SK-N-SH (cell line): ENCODE measurements around the gene CEP89. TPM values are rescaled to one million over a fixed set of nuclear protein-coding genes. Genes with fewer than 3 reads are reported as not detected.

Experiments used
- CTCF ChIA-PET: fragments of 300-600, 350-600 bp; formaldehyde crosslinking; extraction: SDS; loops from one replicate; lab custom pipeline; 2021; lab: Yijun Ruan, JAX
- POLR2A ChIA-PET: fragments of 350-600 bp; sonication (Branson Sonifier 250); formaldehyde crosslinking; extraction: SDS; loops from one replicate; lab custom pipeline; 2020; ENCODE audit warnings: antibody characterized with exemption, inconsistent platforms; lab: Yijun Ruan, JAX
- DNase-seq: peaks from one replicate; pipeline ENCODE4 v3.0.0; 2012
- H2AFZ ChIP-seq: fragments of 200-600 bp; sonication (generic); 2 replicates; pipeline ENCODE4 v1.8.1; 2016; ENCODE audit warnings: antibody characterized with exemption, mild to moderate bottlenecking, low read depth
- H3F3A ChIP-seq: fragments of 200-600 bp; sonication (generic); replicated peaks from 2 replicates; pipeline ENCODE3; 2016; ENCODE audit warnings: antibody characterized with exemption, mild to moderate bottlenecking; ENCODE audit not compliant: insufficient read depth
- H3K27ac ChIP-seq, 2 experiments: fragments of 200-500 bp in 1 of 2; fragments of 200-600 bp in 1 of 2; sonication (Bioruptor generic) in 1 of 2; sonication (generic), shearing (Covaris generic) in 1 of 2; 2 replicates each; pipeline versions ENCODE4 v1.5.1 to v1.6.1; 2014 to 2016; ENCODE audit warnings: low read depth in 2 of 2, inconsistent platforms in 1 of 2, low read length in 1 of 2, mild to moderate bottlenecking in 1 of 2, mixed read lengths in 1 of 2
- H3K27me3 ChIP-seq: fragments of 200-600 bp; sonication (generic), shearing (Covaris generic); 2 replicates; pipeline ENCODE4 v1.6.1; 2016; ENCODE audit warnings: mixed run types; ENCODE audit not compliant: insufficient read depth
- H3K36me3 ChIP-seq, 2 experiments: fragments of 200-500 bp in 1 of 2; fragments of 200-600 bp in 1 of 2; sonication (Bioruptor generic) in 1 of 2; sonication (generic) in 1 of 2; replicated peaks in 1 of 2; 2 replicates each; pipeline versions ENCODE3 to v1.5.1; 2014 to 2016; ENCODE audit warnings: low read length in 1 of 2, mild to moderate bottlenecking in 1 of 2; ENCODE audit not compliant: insufficient read depth in 2 of 2, control insufficient read depth in 1 of 2
- H3K4me1 ChIP-seq, 2 experiments: fragments of 200-500 bp in 1 of 2; fragments of 200-600 bp in 1 of 2; sonication (Bioruptor generic) in 1 of 2; sonication (generic), shearing (Covaris generic) in 1 of 2; 2 replicates each; pipeline versions ENCODE4 v1.5.1 to v1.6.1; 2014 to 2016; ENCODE audit warnings: low read depth in 1 of 2, low read length in 1 of 2, mixed run types in 1 of 2; ENCODE audit not compliant: insufficient read depth in 2 of 2, control insufficient read depth in 1 of 2
- H3K4me2 ChIP-seq: fragments of 200-600 bp; sonication (generic), shearing (Covaris generic); 2 replicates; pipeline ENCODE4 v1.6.1; 2017; ENCODE audit warnings: mixed run types
- H3K4me3 ChIP-seq, 2 experiments: fragments of 200-500 bp in 1 of 2; fragments of 200-600 bp in 1 of 2; sonication (Bioruptor generic) in 1 of 2; sonication (generic), shearing (Covaris generic) in 1 of 2; 2 replicates each; pipeline versions ENCODE4 v1.5.1 to v1.8.1; 2014 to 2016; ENCODE audit warnings: low read depth in 2 of 2, inconsistent platforms in 1 of 2, low read length in 1 of 2, mild to moderate bottlenecking in 1 of 2, mixed read lengths in 1 of 2, moderate library complexity in 1 of 2
- H3K79me2 ChIP-seq: fragments of 200-600 bp; sonication (generic); 2 replicates; pipeline ENCODE4 v1.8.1; 2017; ENCODE audit warnings: mild to moderate bottlenecking; ENCODE audit not compliant: insufficient read depth
- H3K9ac ChIP-seq: fragments of 200-600 bp; sonication (generic); 2 replicates; pipeline ENCODE4 v1.6.1; 2017; ENCODE audit warnings: mixed run types
- H3K9me2 ChIP-seq: fragments of 200-600 bp; sonication (generic); 2 replicates; pipeline ENCODE4 v1.6.1; 2017; ENCODE audit warnings: mixed run types
- H3K9me3 ChIP-seq: fragments of 200-600 bp; sonication (generic); 2 replicates; pipeline ENCODE4 v1.6.1; 2017; ENCODE audit warnings: mixed run types, mild to moderate bottlenecking, moderate library complexity
- H4K20me1 ChIP-seq: fragments of 200-600 bp; sonication (generic); 2 replicates; pipeline ENCODE4 v1.6.1; 2017; ENCODE audit warnings: mild to moderate bottlenecking, mixed run types; ENCODE audit not compliant: insufficient read depth
- CHD2 ChIP-seq: fragments of 150-350 bp; IDR thresholded peaks from 2 replicates; pipeline ENCODE4 v1.6.1; 2018; ENCODE audit warnings: low read length; ENCODE audit not compliant: partially characterized antibody
- ELF1 ChIP-seq: IDR thresholded peaks from 2 replicates; pipeline ENCODE4 v1.4.0; 2012
- FOSL2 ChIP-seq: IDR thresholded peaks from 2 replicates; pipeline ENCODE4 v1.4.0; 2012; ENCODE audit warnings: low read depth, mild to moderate bottlenecking, moderate library complexity, borderline replicate concordance
- GATA2 ChIP-seq: sonication (generic); formaldehyde crosslinking; IDR thresholded peaks from 2 replicates; pipeline ENCODE4 v1.5.0; 2020; ENCODE audit warnings: mild to moderate bottlenecking, missing genetic modification reagents
- IRF3 ChIP-seq: fragments of 150-350 bp; IDR thresholded peaks from 2 replicates; pipeline ENCODE4 v1.6.1; 2016; ENCODE audit warnings: mild to moderate bottlenecking, low read depth, low read length
- MAX ChIP-seq: IDR thresholded peaks from 2 replicates; pipeline ENCODE4 v1.4.0; 2012; ENCODE audit warnings: low read depth
- POLR2AphosphoS5 ChIP-seq: IDR thresholded peaks from 2 replicates; pipeline ENCODE4 v1.6.1; 2012; ENCODE audit warnings: low read depth, low read length
- RAD21 ChIP-seq: IDR thresholded peaks from 2 replicates; pipeline ENCODE4 v1.6.1; 2012; ENCODE audit warnings: mild to moderate bottlenecking, low read length
- RCOR1 ChIP-seq: fragments of 150-350 bp; IDR thresholded peaks from 2 replicates; pipeline ENCODE4 v1.6.1; 2017; ENCODE audit warnings: antibody characterized with exemption, low read length
- REST ChIP-seq: IDR thresholded peaks from 2 replicates; pipeline ENCODE4 v1.6.1; 2012; ENCODE audit warnings: mild to moderate bottlenecking, low read depth, low read length, moderate library complexity
- RFX5 ChIP-seq: IDR thresholded peaks from 2 replicates; pipeline ENCODE4 v1.6.1; 2012; ENCODE audit warnings: mild to moderate bottlenecking, improper control_type of control experiment, low read length
- RXRA ChIP-seq: IDR thresholded peaks from 2 replicates; pipeline ENCODE4 v1.4.0; 2012; ENCODE audit warnings: low read depth, mild to moderate bottlenecking, borderline replicate concordance
- SIN3A ChIP-seq: IDR thresholded peaks from 2 replicates; pipeline ENCODE4 v1.6.1; 2012; ENCODE audit warnings: low read depth, mild to moderate bottlenecking, low read length, moderate library complexity, borderline replicate concordance
- SMC3 ChIP-seq: IDR thresholded peaks from 2 replicates; pipeline ENCODE4 v1.6.1; 2012; ENCODE audit warnings: low read depth, low read length, improper control_type of control experiment
- TCF12 ChIP-seq: IDR thresholded peaks from 2 replicates; pipeline ENCODE4 v1.4.0; 2012
- TEAD4 ChIP-seq: IDR thresholded peaks from 2 replicates; pipeline ENCODE4 v1.4.0; 2012; ENCODE audit warnings: mild to moderate bottlenecking, borderline replicate concordance; ENCODE audit not compliant: insufficient read depth
- USF2 ChIP-seq: fragments of 150-350 bp; IDR thresholded peaks from 2 replicates; pipeline ENCODE4 v1.6.1; 2017; ENCODE audit warnings: antibody characterized with exemption, low read length, low read depth, borderline replicate concordance
- YY1 ChIP-seq: IDR thresholded peaks from 2 replicates; pipeline ENCODE4 v1.4.0; 2012; ENCODE audit warnings: low read depth, mild to moderate bottlenecking
- ZBTB33 ChIP-seq: IDR thresholded peaks from 2 replicates; pipeline ENCODE4 v1.4.0; 2012; ENCODE audit warnings: low read depth, borderline replicate concordance
- WGBS: methylation state at CpG from one replicate; pipeline ENCODE4 v1.1.6; 2017; ENCODE audit warnings: low lambda C conversion rate; 5-methylcytosine and 5-hydroxymethylcytosine counted together
- polyA plus RNA-seq, 3 experiments: library from polyadenylated mRNA; depleted of rRNA; stranded (reverse); fragments of >200 nt; gene quantifications; 2 replicates each; pipeline ENCODE4 v1.2.3, GENCODE V29; 2012

The CEP89 gene
- polyA plus RNA-seq, 1 of the 3 experiments (the other 2 are of a cell fraction) = 16.4 TPM

- Histone ChIP-seq H3K4me3 (no peak overlapping the region), H3K27me3 (no peaks in the 10 kb centered on the region), H3K9me3 (no peaks in the 10 kb centered on the region)
- TF ChIP-seq TCF12 = no peak
- no peak for TF ChIP-seq RAD21
- no peak for TF ChIP-seq IRF3
- TF ChIP-seq REST = no peak
- TF ChIP-seq GATA2 = no peak
- TF ChIP-seq ELF1 = no peak
- no peak for TF ChIP-seq CHD2
- no peak for TF ChIP-seq TEAD4
- no peak for TF ChIP-seq MAX
- no peak for TF ChIP-seq RFX5
- TF ChIP-seq YY1 = no peak
- no peak for TF ChIP-seq SIN3A
- TF ChIP-seq ZBTB33 = no peak
- TF ChIP-seq SMC3 = no peak
- no peak for TF ChIP-seq RCOR1
- no peak for TF ChIP-seq FOSL2
- TF ChIP-seq POLR2AphosphoS5 = no peak
- TF ChIP-seq USF2 = no peak
- TF ChIP-seq RXRA = no peak
- TF ChIP-seq, all 33 proteins: peak for 0
- H3K36me3 ChIP-seq = peaks cover 10 to 28% of the 10 kb centered on the region in 2 experiments
- DNase-seq = no peak
- WGBS = 81% methylated on average over 4 of the region's 4 CpGs
- CTCF ChIA-PET = interaction anchor here (1.2 kb wide), 1 partner anchor 24 kb away, joined by 3 read pairs; no protein-coding TSS in a partner anchor
- no peaks in the 10 kb centered on the region for H4K20me1 ChIP-seq
- H3K27ac ChIP-seq = no peak overlapping the region
- H3K79me2 ChIP-seq = no peaks in the 10 kb centered on the region
- no peaks in the 10 kb centered on the region for H3F3A ChIP-seq
- no peak overlapping the region for H2AFZ ChIP-seq
- no peaks in the 10 kb centered on the region for H3K4me1 ChIP-seq
- H3K9ac ChIP-seq = no peak overlapping the region
- POLR2A ChIA-PET = no interaction called here
- H3K9me2 ChIP-seq = no peaks in the 10 kb centered on the region
- H3K4me2 ChIP-seq = no peak overlapping the region
These were observed 52.4 kb downstream of the CEP89 start for GRCh38 chr19:32919365-32919764.
